K562 (cell line): Measurements from ENCODE around the gene MPC2. TPM values are rescaled to one million over a fixed set of nuclear protein-coding genes. Genes with fewer than 3 reads are reported as not detected.

ENCODE experiments used
- FOXJ3 ChIP-seq: sonication (generic); formaldehyde crosslinking; IDR thresholded peaks from 2 replicates; pipeline ENCODE4 v1.4.0; 2020; ENCODE audit warnings: mild to moderate bottlenecking, missing genetic modification reagents
- GATAD2A ChIP-seq: fragments of 450-650 bp; IDR thresholded peaks from 2 replicates; pipeline ENCODE4 v1.6.1; 2017
- JUND ChIP-seq, 2 experiments: IDR thresholded peaks; 2 replicates in 1 of 2; 3 replicates in 1 of 2; pipeline ENCODE4 v1.6.1; 2011; ENCODE audit warnings: borderline replicate concordance in 2 of 2, low read depth in 2 of 2, low read length in 2 of 2, improper control_type of control experiment in 1 of 2, missing biosample characterization in 1 of 2, missing genetic modification characterization in 1 of 2, missing genetic modification reagents in 1 of 2
- LARP7 ChIP-seq: fragments of 450-650 bp; IDR thresholded peaks from 2 replicates; pipeline ENCODE4 v1.6.1; 2016
- NR2C2 ChIP-seq, 2 experiments: fragments of 200-800 bp in 1 of 2; sonication (Bioruptor generic) in 1 of 2; sonication (generic) in 1 of 2; formaldehyde crosslinking in 1 of 2; IDR thresholded peaks; 2 replicates each; pipeline versions ENCODE4 v1.6.1 to v1.8.0; 2016 to 2022; ENCODE audit warnings: mild to moderate bottlenecking in 1 of 2, missing compliant biosample characterization in 1 of 2, missing genetic modification characterization in 1 of 2, missing genetic modification reagents in 1 of 2
- PHB2 ChIP-seq: fragments of 450-650 bp; IDR thresholded peaks from 2 replicates; pipeline ENCODE4 v1.6.1; 2017; ENCODE audit warnings: low read depth
- PHF8 ChIP-seq: fragments of 200-600 bp; sonication (generic); IDR thresholded peaks from 2 replicates; pipeline ENCODE4 v1.6.1; 2012; ENCODE audit warnings: mixed run types, mild to moderate bottlenecking, inconsistent platforms, low read length, moderate library complexity, borderline replicate concordance
- POLR2A ChIP-seq: fragments of 450-650 bp; conservative IDR thresholded peaks from 2 replicates; pipeline ENCODE4 v1.6.1; 2016
- RFX1 ChIP-seq: fragments of 450-650 bp; IDR thresholded peaks from 2 replicates; pipeline ENCODE4 v1.6.1; 2016; ENCODE audit warnings: mild to moderate bottlenecking, moderate library complexity
- ZKSCAN3 ChIP-seq: fragments of 250-450 bp; sonication (Bioruptor Pico); IDR thresholded peaks from 2 replicates; pipeline ENCODE4 v1.4.0; 2020
- ZNF165 ChIP-seq: fragments of 250-450 bp; sonication (Bioruptor Pico); IDR thresholded peaks from 2 replicates; pipeline ENCODE4 v1.4.0; 2020; ENCODE audit warnings: borderline replicate concordance
- ZNF217 ChIP-seq: sonication (generic); formaldehyde crosslinking; IDR thresholded peaks from 2 replicates; pipeline ENCODE4 v1.8.0; 2022; ENCODE audit warnings: mild to moderate bottlenecking, missing genetic modification reagents
- ZNF696 ChIP-seq: fragments of 250-450 bp; sonication (Bioruptor Pico); conservative IDR thresholded peaks from 2 replicates; pipeline ENCODE4 v1.4.0; 2020; ENCODE audit warnings: mild to moderate bottlenecking, moderate library complexity
- polyA plus RNA-seq, 8 experiments: library from polyadenylated mRNA; depleted of rRNA in 4 of 8; stranded (reverse) in 5 of 8; unstranded in 3 of 8; fragments of >200 nt; fragmentation: Nextera tagmentation in 2 of 8; fragmentation: Illumina TruSeq in 1 of 8; extraction: Ambion mirVana in 2 of 8; extraction: Trizol in 1 of 8; gene quantifications; 2 replicates each; pipeline versions ENCODE4 v1.2.1 to v1.2.3, GENCODE V29; 2011 to 2014; ENCODE audit warnings: inconsistent platforms in 1 of 8, missing spikeins in 1 of 8
- total RNA-seq, 7 experiments: library from RNA; depleted of rRNA in 6 of 7; stranded (reverse); fragments of >200 nt in 6 of 7; fragmentation: Illumina TruSeq in 2 of 7; extraction: Trizol in 2 of 7; gene quantifications; 2 replicates each; pipeline versions ENCODE4 v1.2.1 to v1.2.3, GENCODE V29; 2011 to 2021; ENCODE audit warnings: low replicate concordance in 1 of 7
- TF ChIP-seq, protein P1 (sequence below): fragments of 450-650 bp; IDR thresholded peaks from 2 replicates; pipeline ENCODE4 v1.6.1; 2016; ENCODE audit warnings: missing biosample characterization, missing genetic modification characterization
- TF ChIP-seq, protein P2 (sequence below), 2 experiments: fragments of 200-800 bp in 1 of 2; sonication (Bioruptor generic) in 1 of 2; sonication (generic) in 1 of 2; formaldehyde crosslinking in 1 of 2; IDR thresholded peaks in 1 of 2; conservative IDR thresholded peaks in 1 of 2; 2 replicates each; pipeline versions ENCODE4 v1.5.0 to v1.6.1; 2016 to 2020; ENCODE audit warnings: missing compliant biosample characterization in 1 of 2, missing genetic modification characterization in 1 of 2, missing genetic modification reagents in 1 of 2
- TF ChIP-seq, protein P3 (sequence below): fragments of 450-650 bp; IDR thresholded peaks from 2 replicates; pipeline ENCODE4 v1.6.1; 2016; ENCODE audit warnings: low read depth, mild to moderate bottlenecking, moderate library complexity
- TF ChIP-seq, protein P4 (sequence below): fragments of 450-650 bp; formaldehyde crosslinking; IDR thresholded peaks from 2 replicates; pipeline ENCODE4 v1.4.0; 2022; ENCODE audit warnings: missing genetic modification characterization
- TF ChIP-seq, protein P5 (sequence below): sonication (generic); formaldehyde crosslinking; IDR thresholded peaks from 2 replicates; pipeline ENCODE4 v1.8.1; 2023; ENCODE audit warnings: mild to moderate bottlenecking, missing genetic modification reagents, moderate library complexity
- TF ChIP-seq, protein P6 (sequence below), 2 experiments: IDR thresholded peaks; 2 replicates each; pipeline ENCODE4 v1.6.1; 2011; ENCODE audit warnings: borderline replicate concordance in 1 of 2, control low read depth in 1 of 2, low read depth in 1 of 2, low read length in 1 of 2, mild to moderate bottlenecking in 1 of 2, mixed read lengths in 1 of 2, moderate library complexity in 1 of 2; ENCODE audit not compliant: insufficient read depth in 1 of 2, insufficient read length in 1 of 2, poor library complexity in 1 of 2, severe bottlenecking in 1 of 2; ENCODE audit errors: extremely low read depth in 1 of 2

Gene MPC2
- total and polyA plus RNA-seq, 9 of the 15 experiments (the other 6 are each of a cell fraction or from before 2014, with no cell fraction given), result 70.7 to 179 (median 144) TPM

DNA sequence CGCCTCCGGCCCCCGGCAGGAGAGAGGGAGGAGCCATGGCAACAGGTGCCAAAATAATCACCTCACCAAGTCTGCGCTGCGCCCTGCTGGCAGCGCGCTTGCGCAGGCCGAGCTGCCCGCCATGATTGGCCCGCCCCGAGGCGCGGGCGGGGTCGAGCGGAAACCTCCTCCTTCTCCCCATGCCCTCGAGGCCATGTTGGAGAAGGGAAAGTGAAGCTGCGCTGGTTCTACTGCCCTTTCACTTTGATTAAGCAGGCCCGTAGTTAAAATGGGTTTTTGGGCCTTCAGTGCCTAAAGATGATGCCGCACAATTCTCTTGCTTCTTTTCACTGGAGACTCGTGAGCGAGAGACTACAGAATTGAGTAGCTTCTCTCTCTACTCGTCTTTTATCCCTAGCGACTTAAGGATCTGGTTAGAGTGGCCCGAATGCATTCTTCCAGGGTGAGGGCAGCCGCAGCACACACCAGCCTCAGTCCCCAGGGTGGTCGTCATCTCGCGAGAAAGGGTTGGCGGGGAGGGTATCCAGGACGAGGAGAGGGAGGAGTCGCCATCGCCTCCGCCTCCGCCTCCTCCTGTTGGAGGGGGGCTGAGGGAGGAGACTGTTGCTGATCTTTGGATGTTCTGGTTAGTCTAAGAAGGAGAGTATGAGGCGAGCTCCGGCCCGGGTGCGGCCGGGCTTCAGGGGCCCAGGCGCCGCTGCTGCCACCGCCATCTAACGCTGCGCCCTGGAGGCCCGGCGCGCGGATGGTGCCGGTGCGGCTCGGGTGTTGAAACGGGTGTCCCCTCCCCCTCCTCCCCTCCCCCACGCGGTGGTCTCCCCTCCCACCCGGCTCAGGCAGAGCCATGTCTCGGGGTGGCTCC, 573 bp downstream of the MPC2 start, which contains the start of gene DCAF6 (continued):
- TF ChIP-seq JUND (IDR thresholded peaks at IDR 0.05; ENCODE audit: borderline replicate concordance, low read depth, low read length), result peak; percentile 47
- TF ChIP-seq JUND (tag; IDR thresholded peaks at IDR 0.05; ENCODE audit: borderline replicate concordance, low read depth, low read length), result peak; percentile 18; the same call in 1 of the 3 replicates
- TF ChIP-seq, protein P1, sequence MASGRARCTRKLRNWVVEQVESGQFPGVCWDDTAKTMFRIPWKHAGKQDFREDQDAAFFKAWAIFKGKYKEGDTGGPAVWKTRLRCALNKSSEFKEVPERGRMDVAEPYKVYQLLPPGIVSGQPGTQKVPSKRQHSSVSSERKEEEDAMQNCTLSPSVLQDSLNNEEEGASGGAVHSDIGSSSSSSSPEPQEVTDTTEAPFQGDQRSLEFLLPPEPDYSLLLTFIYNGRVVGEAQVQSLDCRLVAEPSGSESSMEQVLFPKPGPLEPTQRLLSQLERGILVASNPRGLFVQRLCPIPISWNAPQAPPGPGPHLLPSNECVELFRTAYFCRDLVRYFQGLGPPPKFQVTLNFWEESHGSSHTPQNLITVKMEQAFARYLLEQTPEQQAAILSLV (tag), result no peak
- TF ChIP-seq, protein P2, sequence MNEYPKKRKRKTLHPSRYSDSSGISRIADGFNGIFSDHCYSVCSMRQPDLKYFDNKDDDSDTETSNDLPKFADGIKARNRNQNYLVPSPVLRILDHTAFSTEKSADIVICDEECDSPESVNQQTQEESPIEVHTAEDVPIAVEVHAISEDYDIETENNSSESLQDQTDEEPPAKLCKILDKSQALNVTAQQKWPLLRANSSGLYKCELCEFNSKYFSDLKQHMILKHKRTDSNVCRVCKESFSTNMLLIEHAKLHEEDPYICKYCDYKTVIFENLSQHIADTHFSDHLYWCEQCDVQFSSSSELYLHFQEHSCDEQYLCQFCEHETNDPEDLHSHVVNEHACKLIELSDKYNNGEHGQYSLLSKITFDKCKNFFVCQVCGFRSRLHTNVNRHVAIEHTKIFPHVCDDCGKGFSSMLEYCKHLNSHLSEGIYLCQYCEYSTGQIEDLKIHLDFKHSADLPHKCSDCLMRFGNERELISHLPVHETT (CRISPR knock-in tag; conservative IDR thresholded peaks at IDR 0.05 in 1 of 2, IDR thresholded peaks at IDR 0.05 in 1 of 2), result peak in 1 of 2 experiments; percentile 12; a peak in 2 of 4 replicates
- TF ChIP-seq, protein P3, sequence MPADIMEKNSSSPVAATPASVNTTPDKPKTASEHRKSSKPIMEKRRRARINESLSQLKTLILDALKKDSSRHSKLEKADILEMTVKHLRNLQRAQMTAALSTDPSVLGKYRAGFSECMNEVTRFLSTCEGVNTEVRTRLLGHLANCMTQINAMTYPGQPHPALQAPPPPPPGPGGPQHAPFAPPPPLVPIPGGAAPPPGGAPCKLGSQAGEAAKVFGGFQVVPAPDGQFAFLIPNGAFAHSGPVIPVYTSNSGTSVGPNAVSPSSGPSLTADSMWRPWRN, result peak; percentile 39
- TF ChIP-seq FOXJ3 (CRISPR knock-in tag), result no peak
- peak; percentile 89 for TF ChIP-seq POLR2A
- TF ChIP-seq, protein P4, sequence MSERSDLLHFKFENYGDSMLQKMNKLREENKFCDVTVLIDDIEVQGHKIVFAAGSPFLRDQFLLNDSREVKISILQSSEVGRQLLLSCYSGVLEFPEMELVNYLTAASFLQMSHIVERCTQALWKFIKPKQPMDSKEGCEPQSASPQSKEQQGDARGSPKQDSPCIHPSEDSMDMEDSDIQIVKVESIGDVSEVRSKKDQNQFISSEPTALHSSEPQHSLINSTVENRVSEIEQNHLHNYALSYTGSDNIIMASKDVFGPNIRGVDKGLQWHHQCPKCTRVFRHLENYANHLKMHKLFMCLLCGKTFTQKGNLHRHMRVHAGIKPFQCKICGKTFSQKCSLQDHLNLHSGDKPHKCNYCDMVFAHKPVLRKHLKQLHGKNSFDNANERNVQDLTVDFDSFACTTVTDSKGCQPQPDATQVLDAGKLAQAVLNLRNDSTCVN (CRISPR knock-in tag), result peak; percentile 77; the same call in 1 of the 2 replicates
- TF ChIP-seq, protein P5, sequence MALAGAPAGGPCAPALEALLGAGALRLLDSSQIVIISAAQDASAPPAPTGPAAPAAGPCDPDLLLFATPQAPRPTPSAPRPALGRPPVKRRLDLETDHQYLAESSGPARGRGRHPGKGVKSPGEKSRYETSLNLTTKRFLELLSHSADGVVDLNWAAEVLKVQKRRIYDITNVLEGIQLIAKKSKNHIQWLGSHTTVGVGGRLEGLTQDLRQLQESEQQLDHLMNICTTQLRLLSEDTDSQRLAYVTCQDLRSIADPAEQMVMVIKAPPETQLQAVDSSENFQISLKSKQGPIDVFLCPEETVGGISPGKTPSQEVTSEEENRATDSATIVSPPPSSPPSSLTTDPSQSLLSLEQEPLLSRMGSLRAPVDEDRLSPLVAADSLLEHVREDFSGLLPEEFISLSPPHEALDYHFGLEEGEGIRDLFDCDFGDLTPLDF (CRISPR knock-in tag), result peak; percentile 87
- TF ChIP-seq ZNF165, result no peak
- peak; percentile 15; the same call in 1 of the 2 replicates for TF ChIP-seq LARP7
- peak; percentile 60 for TF ChIP-seq PHF8
- no peak; the same call in 1 of the 2 replicates for TF ChIP-seq PHB2
- no peak for TF ChIP-seq ZKSCAN3 (CRISPR knock-in tag)
- TF ChIP-seq NR2C2 (CRISPR knock-in tag; IDR thresholded peaks at IDR 0.05), result peak; percentile 56; the same call in 1 of the 2 replicates
- peak; percentile 97 for TF ChIP-seq NR2C2 (tag; IDR thresholded peaks at IDR 0.05)
- peak; percentile 96 for TF ChIP-seq RFX1
- TF ChIP-seq GATAD2A, result peak; percentile 27; the same call in 1 of the 2 replicates
- TF ChIP-seq ZNF217, result no peak
- TF ChIP-seq ZNF696 (CRISPR knock-in tag), result no peak
- TF ChIP-seq, protein P6, sequence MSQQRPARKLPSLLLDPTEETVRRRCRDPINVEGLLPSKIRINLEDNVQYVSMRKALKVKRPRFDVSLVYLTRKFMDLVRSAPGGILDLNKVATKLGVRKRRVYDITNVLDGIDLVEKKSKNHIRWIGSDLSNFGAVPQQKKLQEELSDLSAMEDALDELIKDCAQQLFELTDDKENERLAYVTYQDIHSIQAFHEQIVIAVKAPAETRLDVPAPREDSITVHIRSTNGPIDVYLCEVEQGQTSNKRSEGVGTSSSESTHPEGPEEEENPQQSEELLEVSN (IDR thresholded peaks at IDR 0.05; ENCODE audit: borderline replicate concordance in 1 of 2, extremely low read depth in 1 of 2, insufficient read depth in 1 of 2, insufficient read length in 1 of 2, low read depth in 1 of 2, low read length in 1 of 2, poor library complexity in 1 of 2, severe bottlenecking in 1 of 2), result peak in 1 of 2 experiments; percentile 19
